ENCODE measurements around the gene KLHL41.

KLHL41 gene

DNA sequence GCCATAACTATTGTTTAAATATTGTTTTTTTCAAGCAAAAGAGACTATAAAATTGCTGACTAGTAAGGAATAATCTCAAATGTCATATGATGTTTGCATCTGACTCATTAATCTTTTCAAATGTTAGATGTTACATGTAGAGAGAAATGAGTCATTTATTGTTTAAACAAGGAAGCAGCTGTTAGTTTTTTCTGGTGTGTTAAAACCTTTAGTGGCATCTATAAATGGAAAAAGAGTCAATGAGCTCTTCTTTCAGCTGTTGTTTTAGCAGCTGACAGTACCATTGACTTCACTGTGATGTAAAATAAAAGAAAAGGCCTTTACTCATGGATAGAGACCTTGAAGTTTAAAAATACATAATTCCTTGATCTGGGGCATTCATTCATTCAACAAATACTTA is 1.8 kb upstream of the KLHL41 start (continued):
- TF ChIP-seq, protein P1, sequence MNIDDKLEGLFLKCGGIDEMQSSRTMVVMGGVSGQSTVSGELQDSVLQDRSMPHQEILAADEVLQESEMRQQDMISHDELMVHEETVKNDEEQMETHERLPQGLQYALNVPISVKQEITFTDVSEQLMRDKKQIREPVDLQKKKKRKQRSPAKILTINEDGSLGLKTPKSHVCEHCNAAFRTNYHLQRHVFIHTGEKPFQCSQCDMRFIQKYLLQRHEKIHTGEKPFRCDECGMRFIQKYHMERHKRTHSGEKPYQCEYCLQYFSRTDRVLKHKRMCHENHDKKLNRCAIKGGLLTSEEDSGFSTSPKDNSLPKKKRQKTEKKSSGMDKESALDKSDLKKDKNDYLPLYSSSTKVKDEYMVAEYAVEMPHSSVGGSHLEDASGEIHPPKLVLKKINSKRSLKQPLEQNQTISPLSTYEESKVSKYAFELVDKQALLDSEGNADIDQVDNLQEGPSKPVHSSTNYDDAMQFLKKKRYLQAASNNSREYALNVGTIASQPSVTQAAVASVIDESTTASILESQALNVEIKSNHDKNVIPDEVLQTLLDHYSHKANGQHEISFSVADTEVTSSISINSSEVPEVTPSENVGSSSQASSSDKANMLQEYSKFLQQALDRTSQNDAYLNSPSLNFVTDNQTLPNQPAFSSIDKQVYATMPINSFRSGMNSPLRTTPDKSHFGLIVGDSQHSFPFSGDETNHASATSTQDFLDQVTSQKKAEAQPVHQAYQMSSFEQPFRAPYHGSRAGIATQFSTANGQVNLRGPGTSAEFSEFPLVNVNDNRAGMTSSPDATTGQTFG (tag by site-specific recombination; IDR thresholded peaks at IDR 0.05; ENCODE audit: borderline replicate concordance): no peak
- TF ChIP-seq FEZF1 (tag by site-specific recombination; IDR thresholded peaks at IDR 0.05) (peak; percentile 31; the same call in 1 of the 2 replicates), ZEB2 (tag by site-specific recombination; IDR thresholded peaks at IDR 0.05) (peak; percentile 61), SETDB1 (IDR thresholded peaks at IDR 0.05; ENCODE audit: insufficient read length, low read length) (peak; percentile 91), ZNF626 (tag by site-specific recombination; IDR thresholded peaks at IDR 0.05) (0 out of 2 replicates have a peak, but pooled peaks have one; percentile 9), SCRT1 (tag by site-specific recombination; IDR thresholded peaks at IDR 0.05; ENCODE audit: borderline replicate concordance) (no peak), ZNF549 (tag by site-specific recombination; IDR thresholded peaks at IDR 0.05) (no peak), TRIM28 (IDR thresholded peaks at IDR 0.05; ENCODE audit: borderline replicate concordance, low read length) (peak; percentile 56; the same call in 1 of the 2 replicates), ZNF510 (tag by site-specific recombination; IDR thresholded peaks at IDR 0.05; ENCODE audit: insufficient replicate concordance) (no peak), ZNF354C (tag by site-specific recombination; IDR thresholded peaks at IDR 0.05; ENCODE audit: borderline replicate concordance, low read depth) (no peak), ZBTB8A (tag by site-specific recombination; IDR thresholded peaks at IDR 0.05) (no peak), ZNF629 (tag by site-specific recombination; IDR thresholded peaks at IDR 0.05) (peak; percentile 84), ZNF114 (tag by site-specific recombination; IDR thresholded peaks at IDR 0.05) (no peak), MEIS1 (CRISPR knock-in tag; IDR thresholded peaks at IDR 0.05; ENCODE audit: borderline replicate concordance) (no peak), ZNF174 (tag by site-specific recombination; IDR thresholded peaks at IDR 0.05) (no peak), KLF16 (tag by site-specific recombination; IDR thresholded peaks at IDR 0.05) (no peak), ZNF768 (tag by site-specific recombination; IDR thresholded peaks at IDR 0.05) (no peak), ZNF366 (tag by site-specific recombination; conservative IDR thresholded peaks at IDR 0.05) (peak; percentile 54), WT1 (tag by site-specific recombination; IDR thresholded peaks at IDR 0.05) (no peak), KLF9 (tag by site-specific recombination; IDR thresholded peaks at IDR 0.05; ENCODE audit: low read depth) (no peak), ZNF623 (tag by site-specific recombination; IDR thresholded peaks at IDR 0.05) (no peak), KLF8 (tag by site-specific recombination; IDR thresholded peaks at IDR 0.05) (peak; percentile 53; the same call in 1 of the 2 replicates), BCL11A (tag by site-specific recombination; IDR thresholded peaks at IDR 0.05; ENCODE audit: low read depth) (no peak), ZSCAN16 (tag by site-specific recombination; IDR thresholded peaks at IDR 0.05) (no peak), ZNF324 (tag by site-specific recombination; IDR thresholded peaks at IDR 0.05) (no peak), ZNF701 (tag by site-specific recombination; IDR thresholded peaks at IDR 0.05) (no peak)
- TF ChIP-seq, protein P2, sequence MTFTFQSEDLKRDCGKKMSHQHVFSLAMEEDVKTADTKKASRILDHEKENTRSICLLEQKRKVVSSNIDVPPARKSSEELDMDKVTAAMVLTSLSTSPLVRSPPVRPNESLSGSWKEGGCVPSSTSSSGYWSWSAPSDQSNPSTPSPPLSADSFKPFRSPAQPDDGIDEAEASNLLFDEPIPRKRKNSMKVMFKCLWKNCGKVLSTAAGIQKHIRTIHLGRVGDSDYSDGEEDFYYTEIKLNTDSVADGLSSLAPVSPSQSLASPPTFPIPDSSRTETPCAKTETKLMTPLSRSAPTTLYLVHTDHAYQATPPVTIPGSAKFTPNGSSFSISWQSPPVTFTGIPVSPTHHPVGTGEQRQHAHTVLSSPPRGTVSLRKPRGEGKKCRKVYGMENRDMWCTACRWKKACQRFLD (tag by site-specific recombination; IDR thresholded peaks at IDR 0.05): no peak
- TF ChIP-seq, protein P3, sequence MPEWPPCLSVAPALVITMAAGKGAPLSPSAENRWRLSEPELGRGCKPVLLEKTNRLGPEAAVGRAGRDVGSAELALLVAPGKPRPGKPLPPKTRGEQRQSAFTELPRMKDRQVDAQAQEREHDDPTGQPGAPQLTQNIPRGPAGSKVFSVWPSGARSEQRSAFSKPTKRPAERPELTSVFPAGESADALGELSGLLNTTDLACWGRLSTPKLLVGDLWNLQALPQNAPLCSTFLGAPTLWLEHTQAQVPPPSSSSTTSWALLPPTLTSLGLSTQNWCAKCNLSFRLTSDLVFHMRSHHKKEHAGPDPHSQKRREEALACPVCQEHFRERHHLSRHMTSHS (tag by site-specific recombination; IDR thresholded peaks at IDR 0.05): no peak
- TF ChIP-seq, protein P4, sequence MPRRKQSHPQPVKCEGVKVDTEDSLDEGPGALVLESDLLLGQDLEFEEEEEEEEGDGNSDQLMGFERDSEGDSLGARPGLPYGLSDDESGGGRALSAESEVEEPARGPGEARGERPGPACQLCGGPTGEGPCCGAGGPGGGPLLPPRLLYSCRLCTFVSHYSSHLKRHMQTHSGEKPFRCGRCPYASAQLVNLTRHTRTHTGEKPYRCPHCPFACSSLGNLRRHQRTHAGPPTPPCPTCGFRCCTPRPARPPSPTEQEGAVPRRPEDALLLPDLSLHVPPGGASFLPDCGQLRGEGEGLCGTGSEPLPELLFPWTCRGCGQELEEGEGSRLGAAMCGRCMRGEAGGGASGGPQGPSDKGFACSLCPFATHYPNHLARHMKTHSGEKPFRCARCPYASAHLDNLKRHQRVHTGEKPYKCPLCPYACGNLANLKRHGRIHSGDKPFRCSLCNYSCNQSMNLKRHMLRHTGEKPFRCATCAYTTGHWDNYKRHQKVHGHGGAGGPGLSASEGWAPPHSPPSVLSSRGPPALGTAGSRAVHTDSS (tag by site-specific recombination; IDR thresholded peaks at IDR 0.05): no peak
- TF ChIP-seq, protein P5, sequence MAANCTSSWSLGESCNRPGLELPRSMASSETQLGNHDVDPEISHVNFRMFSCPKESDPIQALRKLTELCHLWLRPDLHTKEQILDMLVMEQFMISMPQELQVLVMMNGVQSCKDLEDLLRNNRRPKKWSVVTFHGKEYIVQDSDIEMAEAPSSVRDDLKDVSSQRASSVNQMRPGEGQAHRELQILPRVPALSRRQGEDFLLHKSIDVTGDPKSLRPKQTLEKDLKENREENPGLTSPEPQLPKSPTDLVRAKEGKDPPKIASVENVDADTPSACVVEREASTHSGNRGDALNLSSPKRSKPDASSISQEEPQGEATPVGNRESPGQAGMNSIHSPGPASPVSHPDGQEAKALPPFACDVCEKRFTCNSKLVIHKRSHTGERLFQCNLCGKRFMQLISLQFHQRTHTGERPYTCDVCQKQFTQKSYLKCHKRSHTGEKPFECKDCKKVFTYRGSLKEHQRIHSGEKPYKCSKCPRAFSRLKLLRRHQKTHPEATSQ (tag by site-specific recombination; IDR thresholded peaks at IDR 0.05): no peak
- TF ChIP-seq, protein P6, sequence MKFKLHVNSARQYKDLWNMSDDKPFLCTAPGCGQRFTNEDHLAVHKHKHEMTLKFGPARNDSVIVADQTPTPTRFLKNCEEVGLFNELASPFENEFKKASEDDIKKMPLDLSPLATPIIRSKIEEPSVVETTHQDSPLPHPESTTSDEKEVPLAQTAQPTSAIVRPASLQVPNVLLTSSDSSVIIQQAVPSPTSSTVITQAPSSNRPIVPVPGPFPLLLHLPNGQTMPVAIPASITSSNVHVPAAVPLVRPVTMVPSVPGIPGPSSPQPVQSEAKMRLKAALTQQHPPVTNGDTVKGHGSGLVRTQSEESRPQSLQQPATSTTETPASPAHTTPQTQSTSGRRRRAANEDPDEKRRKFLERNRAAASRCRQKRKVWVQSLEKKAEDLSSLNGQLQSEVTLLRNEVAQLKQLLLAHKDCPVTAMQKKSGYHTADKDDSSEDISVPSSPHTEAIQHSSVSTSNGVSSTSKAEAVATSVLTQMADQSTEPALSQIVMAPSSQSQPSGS (tag by site-specific recombination; IDR thresholded peaks at IDR 0.05; ENCODE audit: low read depth): no peak
- TF ChIP-seq, protein P7, sequence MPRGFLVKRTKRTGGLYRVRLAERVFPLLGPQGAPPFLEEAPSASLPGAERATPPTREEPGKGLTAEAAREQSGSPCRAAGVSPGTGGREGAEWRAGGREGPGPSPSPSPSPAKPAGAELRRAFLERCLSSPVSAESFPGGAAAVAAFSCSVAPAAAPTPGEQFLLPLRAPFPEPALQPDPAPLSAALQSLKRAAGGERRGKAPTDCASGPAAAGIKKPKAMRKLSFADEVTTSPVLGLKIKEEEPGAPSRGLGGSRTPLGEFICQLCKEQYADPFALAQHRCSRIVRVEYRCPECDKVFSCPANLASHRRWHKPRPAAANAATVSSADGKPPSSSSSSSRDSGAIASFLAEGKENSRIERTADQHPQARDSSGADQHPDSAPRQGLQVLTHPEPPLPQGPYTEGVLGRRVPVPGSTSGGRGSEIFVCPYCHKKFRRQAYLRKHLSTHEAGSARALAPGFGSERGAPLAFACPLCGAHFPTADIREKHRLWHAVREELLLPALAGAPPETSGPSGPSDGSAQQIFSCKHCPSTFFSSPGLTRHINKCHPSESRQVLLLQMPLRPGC (tag by site-specific recombination; IDR thresholded peaks at IDR 0.05): no peak
